Measurements from ENCODE around the gene PIGR. TPM values are rescaled to one million over a fixed set of nuclear protein-coding genes. Genes with fewer than 3 reads are reported as not detected.

PIGR gene
- total RNA-seq, 2 donors from 2014 or later: not detected

GRCh38 chr1:206945779-206946178, 487 bp downstream of the PIGR start:
- no peaks in the 10 kb centered on the region for H3K9me3 ChIP-seq (ENCODE audit: control insufficient read depth, low read length)
- no peaks in the 10 kb centered on the region for H3K9me3 Mint-ChIP-seq
- H3K36me3 Mint-ChIP-seq (ENCODE audit: low read depth): no peaks in the 10 kb centered on the region
- no peak overlapping the region for H3K9ac ChIP-seq (ENCODE audit: extremely low read depth, low read length, poor library complexity, severe bottlenecking)
- H3K4me3 Mint-ChIP-seq: no peak overlapping the region
- no peaks in the 10 kb centered on the region for H3K4me1 Mint-ChIP-seq
- H3K4me3 ChIP-seq (ENCODE audit: low read length): no peak overlapping the region
- H3K27me3 ChIP-seq (ENCODE audit: control insufficient read depth, insufficient read depth, low read length, poor library complexity, severe bottlenecking): peaks cover 11% of the 10 kb centered on the region
- no peaks in the 10 kb centered on the region for H3K4me1 ChIP-seq (ENCODE audit: control insufficient read depth, insufficient read depth, low read length)
- H3K27ac ChIP-seq (ENCODE audit: low read depth, low read length): no peak overlapping the region
- TF ChIP-seq, protein P1, sequence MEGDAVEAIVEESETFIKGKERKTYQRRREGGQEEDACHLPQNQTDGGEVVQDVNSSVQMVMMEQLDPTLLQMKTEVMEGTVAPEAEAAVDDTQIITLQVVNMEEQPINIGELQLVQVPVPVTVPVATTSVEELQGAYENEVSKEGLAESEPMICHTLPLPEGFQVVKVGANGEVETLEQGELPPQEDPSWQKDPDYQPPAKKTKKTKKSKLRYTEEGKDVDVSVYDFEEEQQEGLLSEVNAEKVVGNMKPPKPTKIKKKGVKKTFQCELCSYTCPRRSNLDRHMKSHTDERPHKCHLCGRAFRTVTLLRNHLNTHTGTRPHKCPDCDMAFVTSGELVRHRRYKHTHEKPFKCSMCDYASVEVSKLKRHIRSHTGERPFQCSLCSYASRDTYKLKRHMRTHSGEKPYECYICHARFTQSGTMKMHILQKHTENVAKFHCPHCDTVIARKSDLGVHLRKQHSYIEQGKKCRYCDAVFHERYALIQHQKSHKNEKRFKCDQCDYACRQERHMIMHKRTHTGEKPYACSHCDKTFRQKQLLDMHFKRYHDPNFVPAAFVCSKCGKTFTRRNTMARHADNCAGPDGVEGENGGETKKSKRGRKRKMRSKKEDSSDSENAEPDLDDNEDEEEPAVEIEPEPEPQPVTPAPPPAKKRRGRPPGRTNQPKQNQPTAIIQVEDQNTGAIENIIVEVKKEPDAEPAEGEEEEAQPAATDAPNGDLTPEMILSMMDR (conservative IDR thresholded peaks at IDR 0.05): no peak
- H3K27ac Mint-ChIP-seq: no peak overlapping the region
- H3K27me3 Mint-ChIP-seq (ENCODE audit: insufficient read depth): peaks cover 25% of the 10 kb centered on the region
- no peaks in the 10 kb centered on the region for H3K36me3 ChIP-seq (ENCODE audit: control insufficient read depth, insufficient read depth, low read length)
- WGBS, 2 experiments (ENCODE audit: insufficient coverage in 1 of 2, insufficient read length in 1 of 2): 85% methylated on average over 4 of the region's 4 CpGs; no CpG with 5 or more reads in 1 of the 2 experiments
- no peak for DNase-seq

- peaks cover 6% of the 10 kb centered on the region for H3K4me1 Mint-ChIP-seq
- H3K27ac Mint-ChIP-seq: no peak overlapping the region
- no peaks in the 10 kb centered on the region for H3K9me3 Mint-ChIP-seq
- no peak overlapping the region for H3K27ac ChIP-seq (ENCODE audit: low read depth, low read length)
- H3K9me3 ChIP-seq (ENCODE audit: control insufficient read depth, low read length): no peaks in the 10 kb centered on the region
- H3K27me3 ChIP-seq (ENCODE audit: control insufficient read depth, insufficient read depth, low read length, poor library complexity, severe bottlenecking): peaks cover 11% of the 10 kb centered on the region
- TF ChIP-seq, protein P1 (conservative IDR thresholded peaks at IDR 0.05): no peak
- H3K9ac ChIP-seq (ENCODE audit: extremely low read depth, low read length, poor library complexity, severe bottlenecking): no peak overlapping the region
- WGBS, 2 experiments (ENCODE audit: insufficient coverage in 1 of 2, insufficient read length in 1 of 2): 82 to 87% methylated on average over 3 to 5 of the region's 5 CpGs
- no peak overlapping the region for H3K4me3 Mint-ChIP-seq
- no peaks in the 10 kb centered on the region for H3K36me3 Mint-ChIP-seq (ENCODE audit: low read depth)
- H3K27me3 Mint-ChIP-seq (ENCODE audit: insufficient read depth): peaks cover 21% of the 10 kb centered on the region
- H3K4me3 ChIP-seq (ENCODE audit: low read length): no peak overlapping the region
- no peaks in the 10 kb centered on the region for H3K4me1 ChIP-seq (ENCODE audit: control insufficient read depth, insufficient read depth, low read length)
- DNase-seq: no peak
- H3K36me3 ChIP-seq (ENCODE audit: control insufficient read depth, insufficient read depth, low read length): no peaks in the 10 kb centered on the region
Measured at GRCh38 chr1:206944703-206945102, 1.6 kb downstream of the PIGR start.

GRCh38 chr1:206941766-206942418, 4.4 kb downstream of the PIGR start:
- Mint-ChIP-seq H3K4me3 (no peak overlapping the region), H3K36me3 (ENCODE audit: low read depth) (no peaks in the 10 kb centered on the region), H3K27ac (no peak overlapping the region), H3K9me3 (no peaks in the 10 kb centered on the region), H3K4me1 (peaks cover 7% of the 10 kb centered on the region), H3K27me3 (ENCODE audit: insufficient read depth) (peaks cover 21% of the 10 kb centered on the region)
- Histone ChIP-seq H3K27ac (ENCODE audit: low read depth, low read length) (no peak overlapping the region), H3K4me1 (ENCODE audit: control insufficient read depth, insufficient read depth, low read length) (no peaks in the 10 kb centered on the region), H3K27me3 (ENCODE audit: control insufficient read depth, insufficient read depth, low read length, poor library complexity, severe bottlenecking) (peaks cover 11% of the 10 kb centered on the region), H3K4me3 (ENCODE audit: low read length) (no peak overlapping the region), H3K9ac (ENCODE audit: extremely low read depth, low read length, poor library complexity, severe bottlenecking) (no peak overlapping the region), H3K36me3 (ENCODE audit: control insufficient read depth, insufficient read depth, low read length) (no peaks in the 10 kb centered on the region), H3K9me3 (ENCODE audit: control insufficient read depth, low read length) (no peaks in the 10 kb centered on the region)
- no peak for DNase-seq
- WGBS, 2 experiments (ENCODE audit: insufficient coverage in 1 of 2, insufficient read length in 1 of 2): 86 to 94% methylated on average over 4 to 6 of the region's 6 CpGs
- TF ChIP-seq, protein P1 (conservative IDR thresholded peaks at IDR 0.05): no peak
